Liver (tissue), 3 donors: ENCODE results near the gene PLAC8L1.

Experiments used
- ATF3 ChIP-seq: IDR thresholded peaks from 2 replicates; pipeline ENCODE4 v1.6.1; 2016; ENCODE audit warnings: antibody characterized with exemption
- CTCF ChIP-seq: fragments of 150-350 bp; IDR thresholded peaks from 2 replicates; pipeline ENCODE4 v1.5.1; 2017; ENCODE audit warnings: improper control_type of control experiment, low read depth, low read length; ENCODE audit not compliant: missing input control
- EGR1 ChIP-seq, 2 donors: IDR thresholded peaks; 2 replicates each; pipeline ENCODE4 v1.6.1; 2016 to 2018; ENCODE audit warnings: antibody characterized with exemption in 2 of 2, low read depth in 2 of 2
- FOXA2 ChIP-seq: IDR thresholded peaks from 2 replicates; pipeline ENCODE4 v1.6.1; 2016; ENCODE audit warnings: antibody characterized with exemption
- GABPA ChIP-seq, 2 donors: IDR thresholded peaks in 1 of 2; conservative IDR thresholded peaks in 1 of 2; 2 replicates each; pipeline ENCODE4 v1.6.1; 2016; ENCODE audit warnings: antibody characterized with exemption in 2 of 2, mild to moderate bottlenecking in 1 of 2, moderate library complexity in 1 of 2
- HNF4G ChIP-seq: IDR thresholded peaks from 2 replicates; pipeline ENCODE4 v1.6.1; 2016; ENCODE audit warnings: antibody characterized with exemption
- JUND ChIP-seq, 2 donors: IDR thresholded peaks; 2 replicates each; pipeline ENCODE4 v1.6.1; 2016; ENCODE audit warnings: antibody characterized with exemption in 2 of 2
- MAX ChIP-seq: IDR thresholded peaks from 2 replicates; pipeline ENCODE4 v1.6.1; 2016; ENCODE audit warnings: antibody characterized with exemption
- RAD21 ChIP-seq, 2 donors: IDR thresholded peaks; 2 replicates each; pipeline ENCODE4 v1.6.1; 2016; ENCODE audit warnings: antibody characterized with exemption in 2 of 2, mild to moderate bottlenecking in 2 of 2
- REST ChIP-seq: IDR thresholded peaks from 2 replicates; pipeline ENCODE4 v1.6.1; 2016; ENCODE audit warnings: antibody characterized with exemption, mild to moderate bottlenecking
- SP1 ChIP-seq: IDR thresholded peaks from 2 replicates; pipeline ENCODE4 v1.6.1; 2018; ENCODE audit warnings: antibody characterized with exemption, mild to moderate bottlenecking
- TAF1 ChIP-seq: conservative IDR thresholded peaks from 2 replicates; pipeline ENCODE4 v1.6.1; 2016; ENCODE audit warnings: antibody characterized with exemption, mild to moderate bottlenecking
- YY1 ChIP-seq: IDR thresholded peaks from 2 replicates; pipeline ENCODE4 v1.6.1; 2016; ENCODE audit warnings: antibody characterized with exemption, mild to moderate bottlenecking
- ZBTB33 ChIP-seq: IDR thresholded peaks from 2 replicates; pipeline ENCODE4 v1.6.1; 2016; ENCODE audit warnings: antibody characterized with exemption
- donor health status: healthy.
- donor health status: healthy.

GRCh38 chr5:146091881-146092280 is 13.5 kb downstream of the PLAC8L1 start:
- TF ChIP-seq ATF3 (no peak), CTCF (no peak), RAD21 (IDR thresholded peaks at IDR 0.05) (no peak), TAF1 (no peak), YY1 (no peak), EGR1 (IDR thresholded peaks at IDR 0.05; ENCODE audit: low read depth in 2 of 2) (no peak), REST (no peak), SP1 (no peak), MAX (no peak), ZBTB33 (no peak), GABPA (IDR thresholded peaks at IDR 0.05 in 1 of 2, conservative IDR thresholded peaks at IDR 0.05 in 1 of 2) (no peak), JUND (IDR thresholded peaks at IDR 0.05) (no peak), HNF4G (no peak), FOXA2 (no peak)
